Stimulated activated CD8-positive, alpha-beta memory T cell treated with anti-CD3 and anti-CD28 coated beads, Interleukin-7, amount 100 ng/mL, for 24 hours (primary cell): ENCODE results near the gene EPB41L4B.
"Not testable (repeated sequence)": the region's sequence is repeated elsewhere in the genome, so short reads cannot be mapped to it uniquely, and the experiment has no call there.

Source experiments
- DNase-seq: peaks from one replicate; pipeline ENCODE4 v3.0.0-alpha.2; 2020; ENCODE audit warnings: low read depth

EPB41L4B gene

GRCh38 chr9:109244179-109245132 is 76.4 kb downstream of the EPB41L4B start:
- DNase-seq, result peak; percentile 40

GRCh38 chr9:109242741-109243140 is 78.1 kb downstream of the EPB41L4B start:
- DNase-seq, result no peak

DNA sequence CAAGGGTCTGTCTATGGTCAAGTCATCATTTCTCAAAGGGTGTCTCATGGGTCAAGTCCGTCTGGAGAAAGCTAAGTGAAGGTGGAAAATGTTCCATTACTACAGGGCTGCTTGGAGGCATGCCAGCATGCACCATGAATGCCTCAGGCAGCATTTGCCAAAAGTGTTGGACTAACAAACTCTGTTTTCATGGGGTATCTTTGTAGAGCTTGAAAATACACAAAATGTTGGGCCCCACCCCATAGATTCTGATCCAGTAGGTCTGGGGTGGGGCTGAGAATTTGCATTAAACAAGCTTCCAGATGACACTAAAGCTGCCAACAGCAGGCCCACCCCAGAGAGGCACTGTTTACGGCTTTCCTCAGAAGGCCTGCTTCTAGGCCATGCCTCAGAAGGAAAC is 78.8 kb downstream of the EPB41L4B start:
- DNase-seq, result no peak

DNA sequence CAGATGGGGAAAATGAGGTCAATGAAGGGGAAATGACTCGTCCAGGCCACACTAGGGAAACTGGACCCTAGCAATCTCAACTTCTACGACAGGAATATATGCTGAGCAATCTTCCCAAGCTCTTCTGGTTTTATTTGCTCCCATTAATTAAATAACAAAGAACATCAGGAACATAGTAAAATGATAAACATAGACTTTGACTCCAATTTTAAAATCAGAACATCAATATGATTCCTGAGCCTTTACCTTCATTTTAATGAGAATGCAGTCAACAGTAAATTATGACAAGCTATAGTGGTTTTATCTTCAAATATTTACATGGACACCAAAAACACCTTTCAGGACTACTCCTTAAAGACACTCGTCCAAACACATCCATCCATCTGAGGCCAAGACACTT is 79.7 kb downstream of the EPB41L4B start:
- no peak for DNase-seq

- no peak for DNase-seq
These were observed 81.6 kb downstream of the EPB41L4B start for GRCh38 chr9:109239240-109239639.

DNA sequence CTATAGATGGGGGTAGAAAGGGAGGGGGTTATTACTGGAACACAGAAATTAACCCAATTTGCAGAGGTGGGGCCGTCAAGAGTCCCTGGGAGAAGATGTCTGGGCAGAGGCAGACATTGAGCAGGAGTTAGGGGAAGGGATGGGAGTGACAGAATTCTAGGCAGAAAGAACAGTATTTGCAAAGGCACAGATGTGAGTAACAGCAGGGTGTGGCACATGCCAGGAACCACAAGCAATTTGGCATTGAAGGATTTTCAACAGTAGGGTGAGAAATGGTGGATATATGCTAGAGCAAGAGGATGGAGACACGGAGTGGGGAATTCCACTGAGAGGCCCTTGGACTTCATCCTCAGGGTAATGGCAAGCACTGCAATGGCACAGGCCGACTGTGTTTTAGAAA is 82.2 kb downstream of the EPB41L4B start:
- DNase-seq, result no peak

- DNase-seq, result no peak
These were observed 82.7 kb downstream of the EPB41L4B start for GRCh38 chr9:109238125-109238524.

- DNase-seq, result no peak
These were observed 88.2 kb downstream of the EPB41L4B start for GRCh38 chr9:109232449-109233237.

DNA sequence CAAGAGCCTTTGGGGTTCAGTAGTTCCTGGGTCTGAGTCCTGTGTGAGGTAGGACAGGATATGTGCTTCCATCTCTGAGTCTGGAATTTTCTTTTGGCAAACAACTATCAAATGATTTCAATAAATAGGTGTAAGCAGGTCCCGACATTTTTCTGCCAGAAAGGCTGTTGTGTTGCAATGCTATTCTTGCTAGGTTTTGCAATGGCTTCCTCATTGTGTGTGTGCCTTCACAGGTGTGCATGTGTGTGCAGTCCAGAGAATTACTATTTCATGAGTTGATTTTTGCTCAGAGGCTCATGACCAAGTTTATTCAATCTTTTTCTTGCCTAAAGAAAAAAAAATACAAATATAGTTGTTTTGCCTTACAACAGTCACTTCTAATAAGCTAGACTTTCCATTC is 89.3 kb downstream of the EPB41L4B start:
- no peak for DNase-seq

- DNase-seq, result no peak
These were observed 90.6 kb downstream of the EPB41L4B start for GRCh38 chr9:109230277-109230676.

- no peak for DNase-seq
These were observed 91.2 kb downstream of the EPB41L4B start for GRCh38 chr9:109229682-109230081.

DNA sequence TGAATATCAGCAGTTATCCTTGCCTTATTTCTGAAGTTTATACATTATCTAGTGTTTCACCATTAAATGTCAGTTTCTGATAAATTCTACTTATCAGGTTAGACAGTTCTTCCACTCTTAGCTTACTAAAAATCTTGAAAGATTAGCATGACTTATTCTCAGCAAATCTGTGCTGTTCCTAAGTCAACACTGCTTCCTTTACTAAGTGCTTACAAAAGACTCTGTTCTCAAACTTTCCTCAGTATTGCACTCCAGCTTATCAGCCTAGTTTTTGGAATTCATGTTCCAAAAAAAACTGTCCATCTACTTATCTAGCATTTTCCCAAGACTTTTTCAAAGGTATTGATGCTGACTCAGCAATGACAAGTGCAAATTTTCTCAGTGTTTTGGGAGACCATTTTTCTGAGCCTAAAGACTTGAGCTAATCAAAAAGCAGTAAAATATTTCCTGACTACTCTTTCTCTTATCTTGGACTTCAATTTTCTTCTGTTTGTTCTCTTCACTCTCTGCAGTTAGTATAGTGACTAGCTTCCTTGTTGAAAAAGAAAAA is 92.7 kb downstream of the EPB41L4B start:
- no peak for DNase-seq

GRCh38 chr9:109225629-109226028 is 95.2 kb downstream of the EPB41L4B start:
- DNase-seq, result no peak

GRCh38 chr9:109224751-109225150 is 96.1 kb downstream of the EPB41L4B start:
- DNase-seq, result no peak

DNA sequence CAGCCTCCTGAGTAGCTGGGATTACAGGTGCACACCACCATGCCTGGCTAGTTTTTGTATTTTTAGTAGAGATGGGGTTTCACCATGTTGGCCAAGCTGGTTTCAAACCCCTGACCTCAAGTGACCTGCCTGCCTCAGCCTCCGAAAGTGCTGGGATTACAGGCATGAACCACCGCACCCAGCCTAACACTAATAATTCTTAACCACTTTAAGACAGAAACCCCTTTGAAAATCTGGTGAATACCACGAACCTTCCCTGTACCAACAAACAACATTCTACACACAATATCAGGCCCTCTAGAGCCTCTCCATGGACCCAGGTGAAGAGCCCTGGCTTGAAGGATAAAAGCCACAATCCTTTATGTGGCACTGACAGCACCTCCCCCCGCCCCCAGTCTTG is 102.6 kb downstream of the EPB41L4B start:
- DNase-seq, result not testable (repeated sequence)

GRCh38 chr9:109214414-109214813 is 106.4 kb downstream of the EPB41L4B start:
- DNase-seq, result no peak

DNA sequence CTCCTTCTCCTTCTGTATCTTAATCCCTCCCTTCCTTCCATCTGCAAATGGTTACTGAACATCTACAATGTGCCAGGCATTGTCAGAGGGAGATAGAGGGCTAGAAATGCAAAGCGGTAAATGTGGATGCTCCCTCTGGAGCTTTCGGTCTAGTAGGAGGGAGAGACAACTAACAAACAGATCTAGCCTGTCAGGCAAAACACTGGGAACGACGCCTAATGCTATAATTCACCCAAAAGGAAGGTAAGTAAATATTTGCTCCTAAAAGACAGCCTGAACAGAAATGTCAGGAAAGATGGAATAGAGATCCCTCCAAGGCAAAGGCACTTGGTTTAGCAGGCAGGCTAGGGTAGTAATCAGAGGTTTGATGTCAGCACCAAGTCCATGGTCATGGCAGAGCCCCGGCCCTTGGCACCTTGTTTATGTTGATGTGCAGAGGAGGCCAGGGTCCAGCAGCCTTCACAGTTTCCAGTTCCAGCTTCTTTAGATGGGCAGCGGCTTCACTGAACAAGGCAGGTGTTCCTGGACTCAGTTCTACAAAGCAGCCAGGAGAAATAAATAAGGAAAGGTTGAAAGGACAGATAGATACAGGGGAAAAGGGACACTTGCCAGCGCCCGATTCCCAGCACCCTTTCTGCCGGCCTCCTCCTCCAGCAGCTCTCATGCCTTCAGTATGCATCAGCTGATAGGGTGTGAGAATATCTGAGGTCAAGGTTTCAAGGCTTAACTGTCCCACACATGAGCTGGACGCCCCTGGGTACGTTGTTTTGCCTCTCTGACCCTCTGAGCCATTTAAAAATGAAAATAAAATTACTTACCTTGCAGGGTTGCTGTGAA is 107.4 kb downstream of the EPB41L4B start:
- no peak for DNase-seq

GRCh38 chr9:109212768-109213167 is 108.1 kb downstream of the EPB41L4B start:
- no peak for DNase-seq

DNA sequence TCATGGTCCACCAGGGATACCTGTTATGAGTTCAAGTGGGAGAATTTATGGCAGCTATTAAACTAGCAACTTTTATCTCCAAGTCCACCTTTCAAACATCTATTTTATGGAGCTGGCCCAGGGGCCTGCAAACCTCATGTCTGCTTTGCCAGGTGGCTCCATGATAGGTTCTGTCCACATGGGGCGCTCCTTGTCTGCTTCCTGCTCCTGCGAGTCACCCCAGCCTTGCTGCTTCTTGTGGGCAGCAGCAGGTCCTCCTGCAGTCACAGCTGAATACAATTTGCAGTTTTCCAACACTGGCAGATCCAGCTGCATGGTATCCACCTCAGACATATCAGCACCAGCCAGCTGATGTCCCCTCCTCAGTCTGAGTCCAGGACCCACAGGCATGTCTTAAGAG is 114.2 kb downstream of the EPB41L4B start:
- no peak for DNase-seq

GRCh38 chr9:109205526-109205925 is 115.3 kb downstream of the EPB41L4B start:
- DNase-seq, result no peak

- no peak for DNase-seq
These were observed 117.0 kb downstream of the EPB41L4B start for GRCh38 chr9:109203761-109204360.
